Astrocyte (in vitro differentiated cells and primary cell): ENCODE data around the gene MED13L. TPM values are rescaled to one million over a fixed set of nuclear protein-coding genes. Genes with fewer than 3 reads are reported as not detected.

ENCODE experiments used
- DNase-seq: peaks from one replicate; pipeline ENCODE4 v3.0.0-alpha.2; 2010; ENCODE audit warnings: low read depth
- FAIRE-seq: peaks from 2 replicates; lab custom pipeline; 2011; peaks lifted over from hg19 to GRCh38; lab: Jason Lieb, UNC
- H2AFZ ChIP-seq: 2 replicates; pipeline ENCODE4 v1.6.0; 2012; ENCODE audit warnings: low read depth, low read length, inconsistent platforms
- H3K27ac ChIP-seq: 2 replicates; pipeline ENCODE4 v1.5.1; 2011; ENCODE audit warnings: low read depth, low read length, inconsistent platforms
- H3K27me3 ChIP-seq: 2 replicates; pipeline ENCODE4 v1.6.0; 2011; ENCODE audit warnings: low read length, inconsistent platforms; ENCODE audit not compliant: insufficient read depth
- H3K36me3 ChIP-seq: 2 replicates; pipeline ENCODE4 v1.5.1; 2011; ENCODE audit warnings: low read length, inconsistent platforms; ENCODE audit not compliant: insufficient read depth
- H3K4me1 ChIP-seq: 2 replicates; pipeline ENCODE4 v1.5.1; 2011; ENCODE audit warnings: low read length, inconsistent platforms; ENCODE audit not compliant: insufficient read depth
- H3K4me2 ChIP-seq: 2 replicates; pipeline ENCODE4 v1.6.0; 2012; ENCODE audit warnings: low read length, inconsistent platforms
- H3K4me3 ChIP-seq: 2 replicates; pipeline ENCODE4 v1.5.1; 2011; ENCODE audit warnings: low read depth, mild to moderate bottlenecking, low read length, inconsistent platforms; ENCODE audit not compliant: insufficient read depth
- H3K79me2 ChIP-seq: 2 replicates; pipeline ENCODE4 v1.6.0; 2012; ENCODE audit warnings: mild to moderate bottlenecking, low read length, inconsistent platforms; ENCODE audit not compliant: insufficient read depth
- H3K9ac ChIP-seq: 2 replicates; pipeline ENCODE4 v1.6.0; 2012; ENCODE audit warnings: mild to moderate bottlenecking, low read length, inconsistent platforms
- H3K9me3 ChIP-seq: 2 replicates; pipeline ENCODE4 v1.5.1; 2012; ENCODE audit warnings: low read depth, mild to moderate bottlenecking, low read length, inconsistent platforms; ENCODE audit not compliant: insufficient read depth
- H4K20me1 ChIP-seq: 2 replicates; pipeline ENCODE4 v1.6.0; 2012; ENCODE audit warnings: low read length, inconsistent platforms; ENCODE audit not compliant: insufficient read depth
- H3K27ac Mint-ChIP-seq: one replicate; pipeline ENCODE4 v1.8.0; 2021; ENCODE audit warnings: mild to moderate bottlenecking, mixed read lengths; ENCODE audit not compliant: unreplicated experiment
- H3K27me3 Mint-ChIP-seq: one replicate; pipeline ENCODE4 v1.8.0; 2021; ENCODE audit warnings: low read depth, mixed read lengths; ENCODE audit not compliant: unreplicated experiment
- H3K36me3 Mint-ChIP-seq: one replicate; pipeline ENCODE4 v1.8.0; 2021; ENCODE audit warnings: low read depth, mixed read lengths; ENCODE audit not compliant: unreplicated experiment
- H3K4me1 Mint-ChIP-seq: one replicate; pipeline ENCODE4 v1.8.0; 2021; ENCODE audit warnings: low read depth, mixed read lengths; ENCODE audit not compliant: unreplicated experiment
- H3K4me3 Mint-ChIP-seq: one replicate; pipeline ENCODE4 v1.8.0; 2021; ENCODE audit warnings: mild to moderate bottlenecking, moderate library complexity, mixed read lengths; ENCODE audit not compliant: unreplicated experiment
- H3K9me3 Mint-ChIP-seq: one replicate; pipeline ENCODE4 v1.8.0; 2021; ENCODE audit warnings: mild to moderate bottlenecking, mixed read lengths; ENCODE audit not compliant: unreplicated experiment
- CTCF ChIP-seq: IDR thresholded peaks from 2 replicates; pipeline ENCODE4 v1.5.1; 2011; ENCODE audit warnings: low read depth, mild to moderate bottlenecking, inconsistent platforms, low read length, moderate library complexity; ENCODE audit not compliant: insufficient read depth
- EZH2 ChIP-seq: IDR thresholded peaks from 2 replicates; pipeline ENCODE4 v1.6.1; 2012; ENCODE audit warnings: mild to moderate bottlenecking, low read length, inconsistent platforms; ENCODE audit not compliant: insufficient read depth
- total RNA-seq: library from RNA; stranded (reverse); gene quantifications from 2 replicates; pipeline ENCODE4 v1.2.1, GENCODE V29; 2021

Gene MED13L
- total RNA-seq, 1 donor from 2014 or later: 153 TPM

GRCh38 chr12:116123451-116124258, 153.8 kb downstream of the MED13L start:
- Histone ChIP-seq H4K20me1 (peaks cover 78% of the 10 kb centered on the region), H3K27me3 (no peaks in the 10 kb centered on the region), H3K4me3 (no peak overlapping the region), H3K9me3 (no peaks in the 10 kb centered on the region), H3K9ac (peak overlapping the region; percentile 21), H2AFZ (no peak overlapping the region), H3K4me1 (peaks cover 16% of the 10 kb centered on the region), H3K27ac (no peak overlapping the region), H3K36me3 (no peaks in the 10 kb centered on the region), H3K4me2 (peak overlapping the region; percentile 76), H3K79me2 (peaks cover 99% of the 10 kb centered on the region)
- peaks cover 76% of the 10 kb centered on the region for H3K4me1 Mint-ChIP-seq
- H3K27ac Mint-ChIP-seq: peak overlapping the region; percentile 92
- peak overlapping the region; percentile 69 for H3K4me3 Mint-ChIP-seq
- no peaks in the 10 kb centered on the region for H3K27me3 Mint-ChIP-seq
- TF ChIP-seq CTCF (no peak), EZH2 (no peak)
- DNase-seq (peak; percentile 53), FAIRE-seq (peak; percentile 45)
- H3K36me3 Mint-ChIP-seq: no peaks in the 10 kb centered on the region
- H3K9me3 Mint-ChIP-seq: no peaks in the 10 kb centered on the region

GRCh38 chr12:116122628-116123027, 154.9 kb downstream of the MED13L start:
- Histone ChIP-seq H3K4me1 (peaks cover 16% of the 10 kb centered on the region), H3K4me3 (no peak overlapping the region), H3K27me3 (no peaks in the 10 kb centered on the region), H2AFZ (no peak overlapping the region), H3K36me3 (no peaks in the 10 kb centered on the region), H4K20me1 (peaks cover 76% of the 10 kb centered on the region), H3K9me3 (no peaks in the 10 kb centered on the region), H3K4me2 (no peak overlapping the region), H3K27ac (no peak overlapping the region), H3K9ac (no peak overlapping the region), H3K79me2 (peaks cover 99% of the 10 kb centered on the region)
- peak overlapping the region; percentile 92 for H3K27ac Mint-ChIP-seq
- FAIRE-seq (no peak), DNase-seq (no peak)
- peaks cover 69% of the 10 kb centered on the region for H3K4me1 Mint-ChIP-seq
- H3K9me3 Mint-ChIP-seq: no peaks in the 10 kb centered on the region
- no peak overlapping the region for H3K4me3 Mint-ChIP-seq
- no peaks in the 10 kb centered on the region for H3K27me3 Mint-ChIP-seq
- H3K36me3 Mint-ChIP-seq: no peaks in the 10 kb centered on the region
- TF ChIP-seq CTCF (no peak), EZH2 (no peak)

- peak overlapping the region; percentile 72 for H3K27ac Mint-ChIP-seq
- H3K27ac ChIP-seq: no peak overlapping the region
- H3K4me1 Mint-ChIP-seq: peaks cover 68% of the 10 kb centered on the region
- no peaks in the 10 kb centered on the region for H3K27me3 ChIP-seq
- H3K4me3 Mint-ChIP-seq: peak overlapping the region; percentile 25
- H3K4me1 ChIP-seq: peaks cover 16% of the 10 kb centered on the region
- no peaks in the 10 kb centered on the region for H3K36me3 ChIP-seq
- H3K4me3 ChIP-seq: no peak overlapping the region
- no peak overlapping the region for H3K9ac ChIP-seq
- peak; percentile 63 for FAIRE-seq
- DNase-seq: peak; percentile 37
- no peaks in the 10 kb centered on the region for H3K36me3 Mint-ChIP-seq
- H3K27me3 Mint-ChIP-seq: no peaks in the 10 kb centered on the region
- no peak for TF ChIP-seq CTCF
- TF ChIP-seq EZH2: no peak
- peaks cover 99% of the 10 kb centered on the region for H3K79me2 ChIP-seq
- H3K9me3 ChIP-seq: no peaks in the 10 kb centered on the region
- H3K9me3 Mint-ChIP-seq: no peaks in the 10 kb centered on the region
- peaks cover 79% of the 10 kb centered on the region for H4K20me1 ChIP-seq
- H2AFZ ChIP-seq: no peak overlapping the region
- peak overlapping the region; percentile 48 for H3K4me2 ChIP-seq
These were observed 156.0 kb downstream of the MED13L start for GRCh38 chr12:116121453-116121871.
